NCI-H69 (cell line): ENCODE results near the gene RAI1.
"Not testable (repeated sequence)": the region's sequence is repeated elsewhere in the genome, so short reads cannot be mapped to it uniquely, and the experiment has no call there.

Experiments used
- DNase-seq: peaks from one replicate; lab custom pipeline; 2025; lab: John Stamatoyannopoulos, UW

Gene RAI1

GRCh38 chr17:17679748-17680147 lies 1.5 kb upstream of the RAI1 start:
- no peak for DNase-seq

- DNase-seq, result peak; percentile 80
These were observed 626 bp upstream of the RAI1 start for GRCh38 chr17:17680477-17681186.

GRCh38 chr17:17681744-17682292 lies 560 bp downstream of the RAI1 start:
- peak; percentile 65 for DNase-seq

- peak; percentile 58 for DNase-seq
These were observed 1.1 kb downstream of the RAI1 start for GRCh38 chr17:17682293-17682736.

- DNase-seq, result peak; percentile 65
These were observed 1.8 kb downstream of the RAI1 start for GRCh38 chr17:17682737-17683680.

- no peak for DNase-seq
These were observed 2.6 kb downstream of the RAI1 start for GRCh38 chr17:17683710-17684365.

GRCh38 chr17:17684906-17685774 lies 3.9 kb downstream of the RAI1 start:
- peak; percentile 58 for DNase-seq

- peak; percentile 84 for DNase-seq
These were observed 4.6 kb downstream of the RAI1 start for GRCh38 chr17:17685775-17686291.

- no peak for DNase-seq
These were observed 8.1 kb downstream of the RAI1 start for GRCh38 chr17:17689312-17689711.

GRCh38 chr17:17690233-17690632 lies 9.0 kb downstream of the RAI1 start:
- DNase-seq, result not testable (repeated sequence)

- DNase-seq, result peak; percentile 77
These were observed 10.4 kb downstream of the RAI1 start for GRCh38 chr17:17691468-17692263.

- DNase-seq, result peak; percentile 50
These were observed 11.3 kb downstream of the RAI1 start for GRCh38 chr17:17692353-17693252.

- peak; percentile 88 for DNase-seq
These were observed 12.3 kb downstream of the RAI1 start for GRCh38 chr17:17693253-17694168.

GRCh38 chr17:17694169-17695081 lies 13.2 kb downstream of the RAI1 start:
- peak; percentile 91 for DNase-seq

- no peak for DNase-seq
These were observed 14.8 kb downstream of the RAI1 start for GRCh38 chr17:17696085-17696484.

- DNase-seq, result no peak
These were observed 15.8 kb downstream of the RAI1 start for GRCh38 chr17:17696882-17697633.
